ENCODE data around the gene DYSF.

DYSF gene

DNA sequence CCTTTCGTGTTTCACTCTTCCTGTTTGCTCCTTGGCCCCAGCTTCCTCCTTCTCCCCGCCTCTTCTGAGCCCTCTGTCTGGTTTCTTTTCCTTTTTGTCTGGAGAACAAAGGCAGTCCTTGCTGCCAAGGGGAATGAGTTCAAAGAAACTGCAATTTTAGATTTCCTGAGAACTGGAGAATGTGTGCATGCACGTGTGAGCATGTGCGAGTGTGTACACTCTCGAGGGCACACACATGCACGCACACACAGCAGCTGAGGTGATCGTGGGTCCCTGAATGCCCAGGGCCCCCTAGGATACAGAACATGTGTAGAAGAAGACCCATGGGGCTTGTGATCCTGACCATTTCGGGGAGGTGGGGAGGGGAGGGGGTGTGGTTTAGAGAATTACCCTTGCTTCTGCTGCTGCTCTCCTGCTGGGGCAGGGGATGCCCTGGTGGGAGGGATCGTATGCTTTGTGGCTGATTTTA, 151.8 kb downstream of the DYSF start:
- DNase-seq: no peak

DNA sequence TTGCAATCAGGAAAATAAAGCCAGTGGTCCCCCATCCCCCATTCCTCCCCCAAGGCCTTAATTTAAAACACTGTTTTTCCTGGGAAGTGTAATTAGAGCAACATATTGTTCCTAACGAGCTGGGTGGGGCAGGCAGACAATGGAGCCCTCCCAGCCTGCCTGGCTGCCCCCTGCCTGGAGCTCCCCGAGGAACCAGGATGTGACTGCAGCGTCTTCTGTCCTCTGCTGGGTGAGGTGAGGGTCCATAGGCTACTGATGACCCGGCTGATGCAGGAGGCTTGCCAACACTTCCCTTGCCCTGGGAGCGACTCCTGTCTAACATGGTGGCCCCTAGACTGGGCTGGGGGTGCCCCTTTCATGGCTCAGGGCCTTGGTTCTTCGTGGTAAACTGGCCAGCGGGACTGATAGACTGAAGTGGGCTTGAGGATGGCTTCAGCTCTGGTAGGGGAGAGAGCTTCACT, 152.4 kb downstream of the DYSF start:
- DNase-seq: no peak

DNA sequence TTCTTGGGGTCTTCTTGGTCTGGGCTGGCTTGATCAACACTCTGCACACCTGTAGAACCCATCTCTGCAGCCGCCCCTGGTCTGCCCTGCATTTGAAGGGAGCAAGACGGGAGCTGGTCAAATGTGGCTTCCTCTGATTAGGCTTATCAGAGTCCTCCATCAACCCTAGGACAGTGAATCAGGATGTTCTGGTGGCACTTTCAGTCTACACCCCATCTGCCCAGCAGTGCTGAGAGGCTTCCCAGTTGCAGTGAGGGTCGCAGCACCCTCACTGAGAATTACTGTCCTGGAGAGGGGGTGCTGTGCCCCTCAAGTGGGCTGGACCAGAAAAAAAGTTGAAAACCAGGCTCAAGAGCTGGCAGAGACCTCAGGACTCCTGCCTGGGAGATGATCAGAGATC, 152.9 kb downstream of the DYSF start:
- DNase-seq: no peak

- no peak for DNase-seq
Observed at GRCh38 chr2:71607151-71607889, 154.0 kb downstream of the DYSF start.

DNA sequence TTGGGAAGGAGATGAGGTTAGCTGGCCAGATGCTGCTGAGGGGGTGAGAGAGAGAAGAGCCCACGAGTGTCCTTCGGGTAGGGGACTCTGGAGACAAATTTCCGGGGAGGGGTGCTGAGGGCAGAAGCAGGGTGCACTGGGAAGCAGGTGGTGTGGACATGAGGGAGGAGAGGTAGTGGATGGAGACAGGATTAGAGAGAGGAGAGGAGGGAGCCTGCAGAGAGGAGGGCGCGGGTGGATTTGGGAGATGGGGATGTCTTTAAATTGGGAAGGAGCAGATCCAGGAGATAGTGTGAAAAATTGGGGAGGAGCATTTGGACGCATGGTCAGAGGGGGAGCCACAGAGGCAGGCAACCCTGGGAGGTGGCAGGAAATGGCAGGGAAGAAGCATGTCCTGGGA, 154.7 kb downstream of the DYSF start:
- DNase-seq: no peak

GRCh38 chr2:71608441-71608840, 155.1 kb downstream of the DYSF start:
- DNase-seq: no peak

GRCh38 chr2:71609029-71609428, 155.7 kb downstream of the DYSF start:
- DNase-seq: no peak

DNA sequence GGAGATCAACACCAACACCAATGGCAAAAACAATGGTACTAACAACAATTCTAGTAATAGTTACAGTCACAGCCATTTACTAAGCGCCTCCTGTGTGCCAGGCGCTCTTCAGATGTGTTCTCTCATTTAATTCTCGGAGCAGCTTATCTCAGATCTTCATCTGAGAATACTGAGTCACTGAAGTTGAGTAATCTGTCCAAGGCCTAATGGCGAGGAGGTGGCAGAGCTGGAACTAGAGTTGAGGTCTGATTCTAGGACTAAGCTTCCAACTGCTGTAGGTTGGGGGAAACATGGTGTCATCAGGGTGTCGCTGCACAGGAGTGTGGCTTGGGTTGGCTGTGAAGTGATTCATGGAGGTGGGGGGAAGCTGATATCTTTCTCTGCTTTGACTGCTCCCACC, 156.1 kb downstream of the DYSF start:
- no peak for DNase-seq

GRCh38 chr2:71609958-71610357, 156.6 kb downstream of the DYSF start:
- DNase-seq: no peak

GRCh38 chr2:71610671-71611070, 157.3 kb downstream of the DYSF start:
- no peak for DNase-seq

- DNase-seq: no peak
Observed at GRCh38 chr2:71611247-71611646, 157.9 kb downstream of the DYSF start.

GRCh38 chr2:71611781-71612527, 158.6 kb downstream of the DYSF start:
- DNase-seq: no peak

GRCh38 chr2:71612581-71613402, 159.4 kb downstream of the DYSF start:
- DNase-seq: no peak

GRCh38 chr2:71613403-71613952, 160.1 kb downstream of the DYSF start:
- no peak for DNase-seq

DNA sequence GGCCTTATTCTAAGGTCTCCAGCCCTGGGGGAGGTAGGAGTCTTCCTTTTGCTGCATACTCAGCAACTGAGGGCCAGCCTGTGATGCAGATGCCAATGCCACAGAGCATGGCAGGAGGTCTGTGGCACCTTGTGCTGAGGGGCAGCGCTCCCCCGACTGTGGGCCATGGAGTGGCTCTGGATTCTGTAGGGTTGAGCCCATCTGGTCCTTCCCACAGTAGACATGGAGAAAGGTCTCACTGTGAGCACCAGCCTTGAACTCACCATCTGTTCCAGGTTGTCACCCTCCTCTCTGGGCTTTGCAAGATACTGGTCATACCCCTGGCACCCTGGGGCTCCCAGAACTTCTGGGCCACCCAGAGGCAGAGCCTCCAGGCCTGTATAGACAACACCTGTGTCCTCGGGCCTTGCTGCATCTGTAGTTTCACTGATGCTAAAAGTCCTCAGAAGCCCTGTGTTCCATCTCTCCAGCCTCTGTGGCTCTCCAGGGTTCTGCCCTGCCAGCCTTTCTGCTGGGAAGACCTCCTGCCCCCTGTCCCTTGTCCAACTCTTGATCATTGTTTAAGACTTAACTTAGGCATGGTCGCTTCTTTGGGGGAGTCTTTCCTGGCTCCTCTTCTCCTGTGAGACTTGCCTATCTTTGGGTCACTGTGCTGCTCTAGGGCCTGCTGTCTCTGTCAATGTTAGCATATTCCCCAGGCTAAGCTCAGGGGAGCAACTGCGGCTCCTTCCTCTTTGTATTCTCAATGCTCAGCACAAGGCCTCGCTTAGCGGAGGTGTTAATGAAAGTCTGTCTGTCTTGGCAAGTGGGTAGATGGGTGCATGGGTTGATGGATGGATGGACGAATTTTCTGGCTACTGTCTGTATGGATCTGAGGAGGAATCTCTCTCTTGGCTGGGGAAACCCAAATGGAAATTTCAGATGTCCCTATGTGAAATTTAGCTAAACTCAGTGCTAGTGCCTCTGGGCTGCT, 160.9 kb downstream of the DYSF start:
- no peak for DNase-seq

DNA sequence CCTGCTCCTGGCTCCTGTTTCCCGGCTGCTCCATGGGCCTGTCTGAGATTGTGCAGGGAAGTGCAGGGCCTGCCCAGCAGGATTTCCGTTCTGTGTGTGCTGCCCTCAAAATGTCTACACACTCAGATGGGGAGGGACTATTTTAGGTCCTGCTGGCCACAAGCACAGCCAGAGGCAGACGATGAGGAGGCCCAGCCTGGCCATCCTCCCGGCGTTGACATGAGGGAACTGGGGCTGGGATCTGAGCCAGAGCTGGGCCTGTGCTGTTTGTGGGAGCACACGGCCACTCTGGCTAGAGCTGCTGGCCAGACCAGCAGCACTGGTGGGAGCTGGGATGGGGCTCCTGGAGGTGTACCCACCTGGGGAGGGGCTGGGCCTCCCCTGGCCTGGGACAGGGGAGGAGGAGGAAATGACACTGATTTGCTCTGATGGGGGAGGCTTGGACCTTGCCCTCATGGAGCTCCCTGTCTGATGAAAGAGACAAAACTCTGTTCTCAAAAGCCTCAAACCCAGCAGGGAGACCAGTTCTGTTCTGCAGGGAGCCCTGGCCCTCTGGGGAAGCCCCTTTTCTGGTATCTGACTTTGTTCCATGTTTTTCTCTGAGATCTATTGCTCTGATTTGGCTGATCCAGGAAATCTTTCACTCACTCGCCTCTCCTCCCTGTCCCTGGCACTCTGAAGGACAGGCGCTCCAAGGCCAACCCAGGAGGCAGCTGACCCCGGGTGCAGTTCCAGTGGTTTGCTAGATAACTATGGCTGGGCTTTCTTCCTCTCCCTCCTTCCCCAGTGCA, 161.8 kb downstream of the DYSF start:
- DNase-seq: no peak

DNA sequence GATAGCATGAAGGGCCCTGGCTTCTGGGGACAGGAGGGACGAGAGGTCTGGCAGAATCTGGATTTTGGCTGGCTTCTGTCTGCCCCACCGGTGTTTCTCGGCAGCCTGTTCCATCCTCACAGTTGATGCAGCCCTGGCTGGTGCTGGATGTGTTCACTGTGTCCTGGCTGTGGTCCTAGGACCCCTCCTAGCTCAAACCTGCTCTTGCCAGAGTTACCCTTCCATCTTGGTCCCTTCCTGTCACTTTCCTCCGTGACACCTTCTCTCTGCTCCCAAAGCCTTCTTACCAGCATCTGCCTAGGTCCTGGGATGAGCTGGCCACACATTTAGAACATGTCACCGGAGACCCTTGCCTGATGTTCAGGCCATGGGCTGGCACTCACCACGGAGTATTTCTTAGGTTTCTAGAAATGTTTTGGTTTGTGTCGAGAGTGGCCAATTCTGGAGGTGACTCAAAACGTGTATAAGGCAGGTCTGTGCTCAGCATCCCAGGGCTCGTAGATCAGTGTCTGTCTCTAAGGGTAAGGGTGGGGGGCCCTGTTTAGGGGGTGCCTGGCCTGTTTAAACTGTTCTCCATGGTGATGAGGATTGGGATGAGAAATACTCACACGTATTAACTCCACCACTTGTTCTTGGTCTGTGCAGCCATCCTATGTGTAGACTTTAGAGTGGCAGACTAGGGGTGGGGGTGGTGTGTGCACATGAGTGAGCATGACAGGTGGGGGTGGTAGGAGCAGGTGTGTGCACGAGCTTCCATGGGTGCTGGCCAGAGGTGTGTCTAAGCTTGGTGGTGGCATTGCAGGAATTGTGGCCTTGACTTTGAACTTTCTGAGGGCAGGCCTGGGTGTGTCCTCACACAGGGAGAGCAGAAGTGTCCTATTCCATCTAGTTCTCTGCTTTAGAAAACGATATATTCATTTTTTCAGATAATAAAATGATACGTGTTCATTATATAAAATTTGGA, 162.7 kb downstream of the DYSF start:
- no peak for DNase-seq

- DNase-seq: no peak
Observed at GRCh38 chr2:71617266-71617665, 163.9 kb downstream of the DYSF start.

DNA sequence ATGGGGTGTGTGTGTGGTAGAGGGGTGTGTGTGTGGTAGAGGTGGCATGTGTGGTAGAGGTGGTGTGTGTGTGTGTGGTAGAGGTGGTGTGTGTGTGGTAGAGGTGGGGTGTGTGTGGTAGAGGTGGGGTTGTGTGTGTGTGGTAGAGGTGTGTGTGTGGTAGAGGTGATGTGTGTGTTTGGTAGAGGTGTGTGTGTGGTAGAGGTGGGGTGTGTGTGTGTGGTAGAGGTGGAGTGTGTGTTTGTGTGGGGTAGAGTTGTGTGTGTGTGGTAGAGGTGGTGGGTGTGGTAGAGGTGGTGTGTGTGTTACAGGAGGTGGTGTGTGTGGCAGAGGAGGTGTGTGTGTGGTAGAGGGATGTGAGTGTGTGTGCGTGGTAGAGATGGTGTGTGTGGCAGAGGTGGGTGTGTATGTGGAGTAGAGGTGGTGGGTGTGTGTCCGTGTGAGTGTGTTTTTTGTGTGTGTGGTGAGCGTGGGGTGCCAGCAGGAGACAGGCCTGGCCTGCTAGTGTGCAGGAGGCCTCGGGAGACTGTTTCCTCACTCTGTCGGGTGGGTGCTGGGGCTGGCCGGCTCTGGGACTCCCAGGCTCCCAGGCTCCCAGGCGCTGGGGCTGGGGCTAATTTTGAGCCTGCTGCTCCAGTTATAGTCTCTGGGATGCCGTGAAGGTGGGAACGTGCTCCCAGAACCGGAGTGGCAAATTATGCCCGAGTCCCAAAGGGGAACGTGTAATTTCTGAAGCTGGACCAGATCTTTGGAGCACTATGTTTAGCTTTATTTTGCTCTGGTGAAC, 165.2 kb downstream of the DYSF start:
- DNase-seq: no peak
